ENCODE measurements around the gene SFT2D1.

The SFT2D1 gene

GRCh38 chr6:166293731-166294584, 48.4 kb downstream of the SFT2D1 start:
- no peak for DNase-seq (ENCODE audit: low read depth)
- no peak for TF ChIP-seq CTCF (IDR thresholded peaks at IDR 0.05; ENCODE audit: control insufficient read depth, insufficient read depth, low read depth, low read length, missing control alignments)
- no peak overlapping the region for H3K4me3 ChIP-seq (ENCODE audit: control insufficient read depth, low read depth, low read length)

- DNase-seq (ENCODE audit: low read depth) = no peak
Observed at GRCh38 chr6:166289207-166290060, 52.9 kb downstream of the SFT2D1 start.

GRCh38 chr6:166286839-166287271, 55.5 kb downstream of the SFT2D1 start:
- DNase-seq (ENCODE audit: low read depth) = no peak
- H3K4me3 ChIP-seq (ENCODE audit: control insufficient read depth, low read depth, low read length) = no peak overlapping the region
- no peak for TF ChIP-seq CTCF (IDR thresholded peaks at IDR 0.05; ENCODE audit: control insufficient read depth, insufficient read depth, low read depth, low read length, missing control alignments)

More at GRCh38 chr6:166289207-166290060, 52.9 kb downstream of the SFT2D1 start:
- H3K4me3 ChIP-seq (ENCODE audit: control insufficient read depth, low read depth, low read length) = no peak overlapping the region
- no peak for TF ChIP-seq CTCF (IDR thresholded peaks at IDR 0.05; ENCODE audit: control insufficient read depth, insufficient read depth, low read depth, low read length, missing control alignments)

- no peak overlapping the region for H3K4me3 ChIP-seq (ENCODE audit: control insufficient read depth, low read depth, low read length)
- no peak for TF ChIP-seq CTCF (IDR thresholded peaks at IDR 0.05; ENCODE audit: control insufficient read depth, insufficient read depth, low read depth, low read length, missing control alignments)
Observed at GRCh38 chr6:166285233-166285632, 57.1 kb downstream of the SFT2D1 start.

GRCh38 chr6:166284640-166285039, 57.7 kb downstream of the SFT2D1 start:
- no peak for TF ChIP-seq CTCF (IDR thresholded peaks at IDR 0.05; ENCODE audit: control insufficient read depth, insufficient read depth, low read depth, low read length, missing control alignments)
- no peak overlapping the region for H3K4me3 ChIP-seq (ENCODE audit: control insufficient read depth, low read depth, low read length)
- no peak for DNase-seq (ENCODE audit: low read depth)

More at GRCh38 chr6:166285233-166285632, 57.1 kb downstream of the SFT2D1 start:
- no peak for DNase-seq (ENCODE audit: low read depth)

- no peak overlapping the region for H3K4me3 ChIP-seq (ENCODE audit: control insufficient read depth, low read depth, low read length)
- TF ChIP-seq CTCF (IDR thresholded peaks at IDR 0.05; ENCODE audit: control insufficient read depth, insufficient read depth, low read depth, low read length, missing control alignments) = no peak
- DNase-seq (ENCODE audit: low read depth) = no peak
Observed at GRCh38 chr6:166282394-166283032, 59.8 kb downstream of the SFT2D1 start.

Measured in AG09309 (cell line).